ENCODE data around the gene DNASE1L1.
"Not testable (repeated sequence)": the region's sequence is repeated elsewhere in the genome, so short reads cannot be mapped to it uniquely, and the experiment has no call there.

Gene DNASE1L1

DNA sequence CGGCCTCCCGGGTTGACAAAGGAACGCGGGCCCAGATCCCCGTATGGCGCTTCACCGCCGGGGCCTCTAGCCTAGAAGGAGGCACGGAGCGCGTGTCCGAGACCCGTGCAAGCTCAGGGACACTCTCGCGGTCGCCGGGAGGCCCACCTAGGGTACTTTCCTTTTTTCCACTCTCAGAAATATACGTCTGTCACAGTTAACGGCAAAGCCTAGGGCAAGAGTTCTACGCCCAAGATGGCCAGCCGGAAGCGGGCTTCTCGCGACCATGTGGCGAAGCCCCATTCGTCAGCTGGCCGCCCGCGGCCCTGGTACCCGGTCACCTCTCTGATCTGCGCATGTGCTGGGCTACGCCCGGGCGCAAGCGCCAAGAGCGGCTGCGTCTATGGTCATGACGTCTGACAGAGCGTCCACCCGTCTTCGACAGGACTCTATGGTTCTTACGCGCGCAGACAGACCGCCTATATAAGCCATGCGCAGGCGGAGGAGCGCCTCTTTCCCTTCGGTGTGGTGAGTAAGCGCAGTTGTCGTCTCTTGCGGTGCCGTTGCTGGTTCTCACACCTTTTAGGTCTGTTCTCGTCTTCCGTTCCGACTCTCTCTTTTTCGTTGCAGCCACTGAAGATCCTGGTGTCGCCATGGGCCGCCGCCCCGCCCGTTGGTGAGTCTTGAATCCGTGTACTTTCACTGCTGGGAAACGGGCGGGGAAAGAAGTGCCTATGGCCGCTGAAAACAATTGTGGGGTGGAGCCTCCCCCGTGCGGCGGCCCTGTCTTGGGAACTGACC, 11.0 kb downstream of the DNASE1L1 start, which contains the start of gene RPL10:
RPL10 (plus strand) TSS at position 490 of the 780 bp plus-strand sequence; CDS start at position 633, 143 bp downstream.
- peak; percentile 91 for DNase-seq (ENCODE audit: low spot score)
- TF ChIP-seq, protein P1, sequence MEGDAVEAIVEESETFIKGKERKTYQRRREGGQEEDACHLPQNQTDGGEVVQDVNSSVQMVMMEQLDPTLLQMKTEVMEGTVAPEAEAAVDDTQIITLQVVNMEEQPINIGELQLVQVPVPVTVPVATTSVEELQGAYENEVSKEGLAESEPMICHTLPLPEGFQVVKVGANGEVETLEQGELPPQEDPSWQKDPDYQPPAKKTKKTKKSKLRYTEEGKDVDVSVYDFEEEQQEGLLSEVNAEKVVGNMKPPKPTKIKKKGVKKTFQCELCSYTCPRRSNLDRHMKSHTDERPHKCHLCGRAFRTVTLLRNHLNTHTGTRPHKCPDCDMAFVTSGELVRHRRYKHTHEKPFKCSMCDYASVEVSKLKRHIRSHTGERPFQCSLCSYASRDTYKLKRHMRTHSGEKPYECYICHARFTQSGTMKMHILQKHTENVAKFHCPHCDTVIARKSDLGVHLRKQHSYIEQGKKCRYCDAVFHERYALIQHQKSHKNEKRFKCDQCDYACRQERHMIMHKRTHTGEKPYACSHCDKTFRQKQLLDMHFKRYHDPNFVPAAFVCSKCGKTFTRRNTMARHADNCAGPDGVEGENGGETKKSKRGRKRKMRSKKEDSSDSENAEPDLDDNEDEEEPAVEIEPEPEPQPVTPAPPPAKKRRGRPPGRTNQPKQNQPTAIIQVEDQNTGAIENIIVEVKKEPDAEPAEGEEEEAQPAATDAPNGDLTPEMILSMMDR (IDR thresholded peaks at IDR 0.05; ENCODE audit: extremely low read depth, missing control alignments), result no peak

DNA sequence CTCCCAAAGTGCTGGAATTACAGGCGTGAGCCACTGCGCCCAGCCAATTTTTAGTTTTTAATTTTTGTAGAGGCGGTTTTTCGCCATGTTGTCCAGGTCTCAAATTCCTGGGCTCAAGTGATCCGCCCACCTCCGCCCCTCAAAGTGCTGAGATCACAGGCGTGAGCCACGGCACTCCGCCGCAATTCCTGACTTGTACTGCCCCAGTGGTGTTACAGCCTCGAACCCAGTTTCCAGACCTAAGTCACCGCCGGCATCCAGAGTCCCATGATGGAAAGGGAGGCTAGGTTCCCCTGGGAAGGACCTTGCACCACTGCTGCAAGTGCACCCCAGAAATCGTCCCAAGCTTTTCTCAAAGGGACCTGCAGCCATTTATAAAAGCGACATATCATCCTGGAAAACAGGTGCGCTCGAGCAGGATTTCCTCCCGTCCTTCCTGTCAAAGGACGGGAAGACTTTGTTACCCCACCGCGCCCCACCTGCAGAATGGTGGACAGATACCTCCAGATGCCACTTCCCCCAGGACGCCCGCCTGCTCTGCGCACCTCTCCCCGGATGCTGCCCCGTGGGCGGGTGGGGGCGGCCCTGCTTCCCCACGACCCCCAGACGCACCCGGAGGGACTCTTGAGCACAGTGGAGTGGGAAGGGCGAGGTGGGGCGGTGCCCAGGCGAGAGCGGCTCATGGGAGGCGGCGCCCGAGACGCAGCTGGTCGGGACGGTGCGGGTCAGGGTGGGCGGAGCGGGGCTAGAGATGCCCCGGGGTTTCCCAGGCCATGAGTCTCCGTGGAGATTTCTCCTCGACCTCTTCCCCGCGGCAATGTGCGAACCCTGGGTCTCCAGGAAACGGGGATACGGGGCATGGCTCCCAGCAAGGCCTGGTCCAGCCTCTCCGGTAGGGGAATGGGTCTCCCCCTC, 11.8 kb downstream of the DNASE1L1 start:
- peak; percentile 61 for DNase-seq (ENCODE audit: low spot score)
- TF ChIP-seq, protein P1 (IDR thresholded peaks at IDR 0.05; ENCODE audit: extremely low read depth, missing control alignments), result no peak

DNA sequence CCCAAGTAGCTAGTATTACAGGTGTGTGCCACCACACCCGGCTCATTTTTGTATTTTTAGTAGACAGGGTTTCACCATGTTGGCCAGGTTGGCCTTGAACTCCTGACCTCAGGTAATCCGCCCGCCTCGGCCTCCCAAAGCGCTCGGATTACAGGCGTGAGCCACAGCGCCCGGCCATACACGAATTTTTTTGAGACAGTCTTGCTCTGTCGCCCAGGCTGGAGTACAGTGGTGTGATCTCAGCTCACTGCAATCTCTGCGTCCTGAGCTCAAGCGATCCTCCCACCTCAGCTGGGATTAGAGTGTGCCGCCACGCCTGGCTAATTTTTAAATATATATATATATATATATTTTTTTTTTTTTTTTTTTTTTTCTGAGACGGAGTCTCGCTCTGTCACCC, 12.7 kb downstream of the DNASE1L1 start:
- DNase-seq (ENCODE audit: low spot score), result not testable (repeated sequence)

DNA sequence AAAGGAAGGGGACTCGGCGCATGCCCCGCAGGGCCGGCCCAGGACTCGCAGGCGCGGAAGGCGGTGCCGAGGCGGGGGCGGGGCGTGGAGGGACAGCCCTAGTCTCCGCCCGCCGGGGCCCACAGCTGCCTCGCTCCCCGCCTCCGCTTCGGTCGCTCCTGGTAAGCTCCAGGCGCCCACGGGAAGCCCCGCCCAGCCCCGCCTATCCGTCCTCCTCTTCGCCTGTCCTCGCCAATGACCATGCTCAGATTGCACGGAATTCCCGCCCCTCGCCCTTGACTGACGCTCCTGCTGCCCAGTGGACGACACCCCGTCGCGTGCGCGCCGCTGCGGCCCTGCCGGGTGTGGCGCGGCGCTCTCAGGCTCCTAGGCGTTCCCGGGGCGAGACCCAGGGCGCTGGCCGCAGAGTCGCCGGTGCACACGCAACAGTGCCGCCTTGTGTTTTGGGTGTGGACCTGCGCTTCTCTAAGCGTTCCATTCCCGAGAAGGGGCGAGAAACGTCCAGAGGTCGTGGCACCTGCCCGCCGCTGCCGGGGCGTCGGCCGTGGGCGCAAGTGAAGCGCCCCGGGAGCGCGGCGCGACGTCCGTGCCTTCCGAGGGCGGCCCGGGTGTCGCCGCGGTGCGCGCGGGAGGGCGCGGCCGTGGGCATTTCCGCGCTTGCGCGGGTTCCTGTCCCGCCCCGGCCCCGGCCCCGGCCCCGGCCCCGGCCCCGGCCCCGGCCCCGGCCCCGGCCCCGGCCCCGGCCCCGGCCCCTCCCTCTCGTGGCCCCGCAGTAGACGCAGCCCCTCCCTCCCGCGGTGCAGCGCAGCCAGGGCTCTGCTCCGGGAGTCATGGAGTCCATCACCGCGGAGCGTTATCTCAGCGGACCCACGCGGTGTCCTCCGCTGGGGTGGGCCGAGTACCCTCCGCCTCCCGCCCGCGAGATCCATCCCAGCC, 19.0 kb downstream of the DNASE1L1 start:
- not testable (repeated sequence) for DNase-seq (ENCODE audit: low spot score)

DNA sequence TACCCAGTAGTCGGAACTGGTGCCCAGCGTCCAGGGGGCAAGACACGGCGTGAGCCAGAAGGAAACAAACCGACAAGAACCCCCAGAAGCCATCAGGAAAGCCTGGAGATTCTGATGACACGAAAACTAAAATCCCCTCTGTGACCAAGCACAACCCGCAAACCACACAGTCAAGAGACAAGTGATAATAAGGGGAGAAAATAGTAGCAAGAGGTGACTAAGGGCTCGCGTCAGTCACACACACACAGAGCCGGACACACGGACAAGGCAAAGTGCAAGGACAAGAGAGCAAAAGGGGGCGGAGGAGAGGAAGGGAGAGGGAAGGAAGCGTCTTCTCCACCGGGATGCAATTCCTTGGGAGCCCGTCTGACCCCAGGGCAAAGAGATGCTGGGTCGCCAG, 20.4 kb downstream of the DNASE1L1 start:
- not testable (repeated sequence) for DNase-seq (ENCODE audit: low spot score)

DNA sequence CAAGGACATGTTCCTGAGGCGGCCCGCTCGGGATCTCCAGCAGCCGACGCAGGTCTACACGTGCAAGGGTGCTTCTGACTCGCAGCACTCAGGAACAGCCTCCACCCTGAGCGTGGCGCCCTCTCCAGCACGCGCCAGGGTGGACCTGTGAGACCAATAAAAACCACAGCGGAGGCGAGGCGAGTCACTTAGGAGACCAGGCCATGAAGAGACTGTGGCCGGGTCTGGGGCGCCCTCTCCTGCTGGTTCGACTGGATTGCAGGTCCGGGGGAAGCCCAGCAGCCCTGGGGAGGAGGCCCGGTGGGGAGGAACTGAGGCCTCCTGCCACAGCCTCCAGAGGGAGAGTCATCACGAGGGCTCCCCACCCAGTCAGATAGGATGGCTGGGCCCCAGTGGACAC, 21.0 kb downstream of the DNASE1L1 start:
- not testable (repeated sequence) for DNase-seq (ENCODE audit: low spot score)

DNA sequence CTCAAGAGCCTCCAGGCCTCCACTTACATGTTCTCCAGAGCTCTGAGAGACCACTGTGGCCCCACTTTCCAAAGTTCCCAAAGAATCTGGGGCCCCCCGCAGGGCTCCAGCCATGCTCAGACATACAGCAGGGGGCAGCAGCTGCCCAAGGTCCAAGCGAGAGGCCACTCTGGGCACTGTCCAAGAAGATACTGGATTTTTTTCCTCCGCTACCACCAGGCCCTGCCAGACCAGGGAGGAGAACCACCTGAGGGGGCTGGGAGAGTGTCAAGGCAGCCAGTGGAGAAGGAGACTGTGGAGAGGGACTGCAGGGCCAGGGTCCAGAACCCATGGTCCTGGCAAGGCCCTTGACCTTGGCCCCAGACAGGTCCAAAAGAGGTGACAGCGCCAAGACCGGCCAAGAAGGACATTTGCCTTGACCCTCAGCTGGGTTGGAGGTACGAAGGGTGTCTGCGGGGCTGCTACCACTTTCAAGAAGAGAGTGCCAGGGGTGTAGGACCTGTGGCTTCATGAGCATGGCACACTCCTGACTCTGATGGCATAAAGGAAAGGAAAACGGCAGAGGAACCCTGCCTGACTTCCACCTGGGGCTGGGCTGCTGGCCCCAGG, 24.7 kb downstream of the DNASE1L1 start:
- TF ChIP-seq, protein P1 (IDR thresholded peaks at IDR 0.05; ENCODE audit: extremely low read depth, missing control alignments), result no peak
- DNase-seq (ENCODE audit: low spot score), result no peak

DNA sequence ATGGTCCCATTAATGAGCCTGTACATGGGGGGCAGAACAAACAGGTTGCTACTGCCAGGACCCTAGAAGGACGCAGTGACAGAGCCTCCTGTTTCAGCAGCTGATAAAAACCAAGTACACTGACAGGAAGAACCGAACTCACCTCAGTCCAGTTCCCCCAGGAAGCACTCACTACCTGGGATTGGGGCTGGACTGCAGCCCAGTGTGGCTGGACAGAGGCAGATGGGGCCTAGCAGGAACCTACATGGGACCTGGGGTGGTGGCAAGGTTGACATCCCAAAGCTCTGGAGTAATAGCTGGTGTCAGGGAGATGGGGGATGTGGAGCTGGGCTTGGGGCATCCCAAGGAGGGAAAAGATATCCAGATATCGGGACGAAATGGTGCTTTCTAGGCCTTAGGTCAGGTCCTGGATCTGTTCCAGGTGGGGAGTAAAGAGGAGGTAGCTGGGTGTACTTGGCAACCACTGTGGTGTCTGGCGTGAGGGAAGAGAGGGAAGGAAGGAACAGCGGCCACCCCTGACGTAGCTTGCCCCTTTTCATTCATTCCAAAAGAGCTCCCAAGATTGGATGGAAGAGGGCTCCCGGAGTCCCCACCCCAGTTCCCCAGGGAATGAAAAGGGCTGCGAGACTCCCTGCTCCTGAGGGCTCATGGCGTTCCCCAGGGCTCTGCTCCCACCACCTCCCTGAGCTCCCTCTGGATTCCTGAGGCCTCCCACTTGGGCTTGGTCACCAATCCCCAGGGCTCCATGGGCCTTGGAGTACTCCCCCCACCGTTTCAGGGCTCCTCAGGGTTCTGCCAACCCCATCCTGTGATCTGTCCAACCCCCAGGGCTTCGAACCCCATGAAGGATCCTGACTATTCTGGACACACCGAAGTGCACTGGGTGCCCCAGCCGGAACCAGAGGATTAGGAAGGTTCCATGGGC, 25.4 kb downstream of the DNASE1L1 start:
- TF ChIP-seq, protein P1 (IDR thresholded peaks at IDR 0.05; ENCODE audit: extremely low read depth, missing control alignments), result no peak
- no peak for DNase-seq (ENCODE audit: low spot score)
